GM18858 (cell line): ENCODE measurements around the gene TRIML1.
"Not testable (repeated sequence)": the region's sequence is repeated elsewhere in the genome, so short reads cannot be mapped to it uniquely, and the experiment has no call there.

Source experiments
- ATAC-seq: cut with Tn5 transposase; IDR thresholded peaks from one replicate; pipeline ENCODE4 v1.9.1; 2021; ENCODE audit not compliant: unreplicated experiment

TRIML1 gene

GRCh38 chr4:188154668-188155405 lies 15.6 kb downstream of the TRIML1 start:
- ATAC-seq, result no peak

- no peak for ATAC-seq
Measured at GRCh38 chr4:188158336-188158735, 19.1 kb downstream of the TRIML1 start.

GRCh38 chr4:188159513-188160226 lies 20.4 kb downstream of the TRIML1 start:
- not testable (repeated sequence) for ATAC-seq

- ATAC-seq, result no peak
Measured at GRCh38 chr4:188160406-188160805, 21.2 kb downstream of the TRIML1 start.

DNA sequence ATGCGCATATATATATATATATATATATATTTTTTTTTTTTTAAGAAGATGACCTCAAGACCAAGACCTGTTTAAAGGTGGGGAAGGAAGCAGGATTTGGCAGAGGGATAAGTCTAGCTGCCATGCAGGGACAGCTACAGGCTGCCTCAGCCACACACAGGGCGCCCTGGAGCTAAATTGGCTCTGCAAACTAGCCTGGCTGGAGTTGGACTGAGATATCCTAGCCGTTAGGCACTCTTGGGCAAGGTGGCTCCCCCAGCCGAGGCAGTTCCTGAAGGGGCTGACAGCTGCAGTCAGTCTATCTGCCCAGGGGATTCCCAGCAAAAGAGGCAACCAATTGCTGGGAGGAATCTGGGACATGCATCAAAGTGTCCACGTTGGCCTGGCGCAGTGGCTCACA lies 21.9 kb downstream of the TRIML1 start:
- ATAC-seq, result no peak

DNA sequence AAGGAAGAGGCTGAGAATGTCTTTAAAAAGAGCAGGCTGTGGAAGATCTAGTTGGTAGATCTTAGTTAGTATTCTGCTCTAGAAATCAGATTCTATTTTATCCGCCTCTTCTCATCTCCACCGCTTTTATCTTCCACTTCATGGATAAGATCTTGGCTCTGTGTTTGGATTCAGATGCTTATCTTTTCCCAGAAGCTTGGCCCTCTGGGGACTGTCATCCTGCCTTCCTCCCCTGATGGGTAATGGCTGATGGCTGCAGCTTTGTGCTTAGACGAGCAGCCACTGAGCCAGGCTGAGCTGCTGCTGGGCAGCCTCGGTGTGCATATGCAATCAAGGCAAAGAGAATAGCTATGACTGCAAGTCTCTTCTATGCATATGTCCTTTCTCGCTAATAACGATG lies 23.5 kb downstream of the TRIML1 start:
- no peak for ATAC-seq

GRCh38 chr4:188168726-188169373 lies 29.6 kb downstream of the TRIML1 start:
- no peak for ATAC-seq

DNA sequence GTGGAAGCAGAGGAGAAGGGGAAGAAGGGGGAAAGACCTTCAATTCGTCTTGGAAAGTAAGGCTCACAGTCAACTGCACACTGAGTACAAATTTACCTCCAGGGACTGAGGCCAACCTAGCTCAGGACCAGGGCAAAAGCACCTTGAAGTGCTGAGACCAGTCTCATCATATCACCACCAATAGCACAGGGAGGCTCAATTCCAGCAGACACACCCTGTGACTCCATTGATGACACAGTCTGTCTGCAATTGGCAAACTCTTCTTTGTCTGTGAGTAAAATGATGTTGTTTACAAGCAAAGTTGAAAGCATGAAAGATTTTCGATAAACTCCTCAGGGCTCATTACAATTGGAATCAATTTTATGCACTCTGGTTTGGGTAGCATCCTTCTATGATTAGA lies 32.3 kb downstream of the TRIML1 start:
- ATAC-seq, result no peak

DNA sequence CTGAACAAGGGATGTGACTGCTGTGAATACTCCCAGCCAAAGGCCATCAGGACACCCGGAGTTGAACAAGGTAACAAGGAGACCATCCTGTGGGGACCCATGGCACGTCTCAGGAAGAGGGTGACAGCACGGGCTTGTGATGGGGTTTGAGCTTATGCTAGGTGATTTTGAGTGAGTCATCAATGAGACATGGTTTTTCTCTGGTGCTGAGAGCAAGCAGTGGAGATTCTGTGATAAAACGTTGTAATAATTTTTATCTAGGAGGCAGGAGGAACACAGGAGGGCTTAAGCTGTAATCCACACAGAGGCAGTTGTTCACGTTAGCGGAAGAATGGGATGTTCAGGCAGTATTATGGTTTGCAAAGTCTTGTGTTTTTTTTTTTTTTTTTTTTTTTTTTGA lies 36.0 kb downstream of the TRIML1 start:
- ATAC-seq, result no peak

DNA sequence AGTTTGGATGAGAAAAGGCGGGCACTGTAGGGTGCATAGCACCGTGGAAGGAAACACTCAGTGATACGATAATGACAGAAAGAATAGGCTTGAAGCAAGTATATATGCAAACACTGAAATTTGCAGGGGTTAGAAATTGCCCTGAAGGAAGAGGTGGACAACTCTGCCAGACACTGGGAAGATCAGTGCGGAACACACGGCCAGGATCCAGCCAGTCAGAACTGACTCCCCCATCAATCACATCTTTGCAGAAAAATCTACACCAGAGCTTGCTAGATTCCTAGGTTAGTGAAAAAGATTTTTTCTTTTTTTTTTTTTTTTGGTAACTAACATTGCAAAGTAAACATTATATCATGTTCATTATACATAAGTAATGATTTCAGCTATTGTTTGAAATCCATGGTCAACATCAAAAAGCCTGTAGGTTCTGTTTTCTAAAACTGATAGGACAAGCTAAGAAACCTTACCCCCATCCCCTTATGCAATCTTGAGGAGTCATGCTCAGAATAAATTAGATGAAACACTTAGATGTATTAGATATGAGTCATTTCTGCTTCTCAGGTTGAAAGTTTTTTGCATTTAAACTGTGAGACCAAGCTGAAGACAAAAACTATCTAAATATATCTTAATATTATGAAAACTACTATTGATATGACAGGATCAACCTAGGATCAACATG lies 38.9 kb downstream of the TRIML1 start:
- ATAC-seq, result no peak

GRCh38 chr4:188178806-188179205 lies 39.6 kb downstream of the TRIML1 start:
- no peak for ATAC-seq

DNA sequence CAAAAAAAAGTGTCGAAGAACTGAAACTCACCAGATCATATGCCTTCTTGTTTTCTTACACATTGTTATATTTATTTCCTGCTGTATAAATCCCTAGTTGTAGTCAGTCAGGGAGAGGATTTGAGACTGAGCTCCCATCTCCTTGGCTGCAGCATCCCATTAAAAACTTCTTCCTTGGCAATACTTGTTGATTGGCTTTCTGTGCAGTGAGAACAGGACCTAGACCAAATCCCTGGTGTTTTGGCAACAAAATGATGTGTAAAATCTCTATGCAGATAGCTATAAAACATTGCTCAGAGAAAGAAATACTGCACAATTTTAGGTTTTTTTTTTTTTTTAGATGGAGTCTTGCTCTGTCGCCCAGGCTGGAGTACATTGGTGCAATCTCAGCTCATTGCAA lies 47.9 kb downstream of the TRIML1 start:
- no peak for ATAC-seq

DNA sequence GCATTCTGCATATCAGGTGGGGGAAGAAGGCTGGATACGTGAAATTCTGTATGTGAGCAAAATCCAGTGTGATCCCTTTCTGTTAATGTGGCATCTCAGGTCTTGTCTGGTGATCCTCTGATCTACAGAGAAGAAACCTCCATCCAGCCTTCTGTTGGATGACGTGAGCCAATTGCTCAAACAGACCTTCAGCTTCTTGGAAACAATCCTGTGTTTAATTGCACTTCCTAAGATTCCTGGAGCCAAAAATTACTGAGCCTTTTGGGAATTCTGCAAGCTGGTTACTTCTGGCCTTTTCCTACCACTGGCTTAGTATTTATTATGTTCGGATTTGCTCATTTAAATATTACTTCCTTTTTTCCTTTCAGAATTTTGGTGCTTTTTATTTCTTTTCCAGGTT lies 51.2 kb downstream of the TRIML1 start:
- no peak for ATAC-seq

DNA sequence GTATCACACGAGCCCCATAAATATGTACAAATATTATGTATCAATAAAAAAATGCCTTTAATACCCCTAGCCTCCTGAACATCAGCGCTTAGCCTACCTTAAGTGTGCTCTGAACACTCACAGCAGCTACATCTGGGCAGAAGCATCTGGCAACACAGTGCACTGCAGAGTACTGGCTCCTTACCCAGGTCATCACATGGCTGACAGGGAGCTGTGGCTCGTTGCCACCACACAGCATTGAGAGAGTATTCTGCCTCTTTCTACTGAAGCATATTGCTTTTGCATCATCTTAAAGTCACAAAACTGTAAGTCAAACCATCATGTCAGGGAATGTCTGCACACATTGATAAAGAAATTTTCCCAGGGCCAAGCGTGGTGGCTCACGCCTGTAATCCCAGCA lies 55.2 kb downstream of the TRIML1 start:
- no peak for ATAC-seq

DNA sequence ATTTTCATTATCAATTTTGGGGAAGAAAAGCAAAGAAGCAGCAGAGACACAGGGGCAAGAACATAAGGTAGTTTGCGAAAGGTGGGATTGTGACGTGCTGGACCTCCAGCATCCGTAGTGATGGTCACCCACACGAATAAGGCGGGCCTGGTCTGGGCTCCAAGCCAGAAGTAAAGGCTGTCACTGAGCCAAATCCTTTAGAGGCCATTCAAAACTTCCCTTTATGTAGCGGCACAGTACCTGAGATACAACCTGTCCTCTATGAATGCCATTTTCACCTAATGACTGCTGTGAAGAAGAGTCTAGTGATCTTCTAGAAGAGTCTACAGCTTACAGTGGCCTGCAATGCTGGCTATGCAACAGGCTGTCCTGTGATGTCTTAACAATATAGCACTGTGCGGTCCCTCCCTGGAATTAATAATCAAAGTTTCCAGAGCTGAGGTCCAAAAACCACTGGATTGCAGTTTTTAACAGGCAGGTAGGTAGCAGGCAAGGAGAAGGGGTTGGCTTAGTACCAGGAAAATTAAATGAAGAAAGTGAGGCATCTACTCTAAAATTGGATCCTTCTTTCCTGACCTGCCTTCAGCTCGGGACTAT lies 56.2 kb downstream of the TRIML1 start:
- no peak for ATAC-seq

GRCh38 chr4:188196134-188196735 lies 57.0 kb downstream of the TRIML1 start:
- no peak for ATAC-seq
